Lower lobe of right lung (tissue), 2 donors: ENCODE data around the gene UQCRC1. TPM values are rescaled to one million over a fixed set of nuclear protein-coding genes. Genes with fewer than 3 reads are reported as not detected.

ENCODE experiments used
- ATAC-seq, 2 donors: fragments of 200-7000 bp; cut with Tn5 transposase; one replicate each; pipeline ENCODE4 v1.9.1; 2020 to 2022; ENCODE audit warnings: mild to moderate bottlenecking in 2 of 2, moderate library complexity in 2 of 2
- DNase-seq: peaks from one replicate; pipeline ENCODE4 v3.0.0-alpha.2; 2020
- H3K27ac ChIP-seq: fragments of 200-600 bp; one replicate; pipeline ENCODE4 v1.8.0; 2022
- H3K27me3 ChIP-seq: fragments of 200-600 bp; one replicate; pipeline ENCODE4 v1.8.0; 2022; ENCODE audit warnings: low read depth
- H3K36me3 ChIP-seq: fragments of 200-600 bp; one replicate; pipeline ENCODE4 v1.8.0; 2022; ENCODE audit warnings: mild to moderate bottlenecking
- H3K4me1 ChIP-seq: fragments of 200-600 bp; one replicate; pipeline ENCODE4 v1.8.0; 2022
- H3K4me3 ChIP-seq: fragments of 200-600 bp; one replicate; pipeline ENCODE4 v1.8.0; 2022; ENCODE audit warnings: mild to moderate bottlenecking
- H3K9me3 ChIP-seq: fragments of 200-600 bp; one replicate; pipeline ENCODE4 v1.8.0; 2022
- intact Hi-C: fragments of 100-400 bp; cut with DNase I; formaldehyde crosslinking; loops from one replicate; pipeline ENCODE4 v1.11.0; 2022
- total RNA-seq: library from RNA; stranded (reverse); fragmentation: NEBNext Ultra II Directional; extraction: Animal tissue kit (Norgen Biotek cat#: 25700); gene quantifications from one replicate; pipeline ENCODE4 v1.2.1, GENCODE V29; 2021
- TF ChIP-seq, protein P1 (sequence below): fragments of 200-600 bp; IDR thresholded peaks from one replicate; pipeline ENCODE4 v1.8.0; 2022; ENCODE audit warnings: antibody characterized with exemption, mild to moderate bottlenecking
- donor health status: DM: no; HTN: yes; CAD: no; lungs with severe emphysema.

UQCRC1 gene
- total RNA-seq, 1 donor from 2014 or later = 121 TPM

DNA sequence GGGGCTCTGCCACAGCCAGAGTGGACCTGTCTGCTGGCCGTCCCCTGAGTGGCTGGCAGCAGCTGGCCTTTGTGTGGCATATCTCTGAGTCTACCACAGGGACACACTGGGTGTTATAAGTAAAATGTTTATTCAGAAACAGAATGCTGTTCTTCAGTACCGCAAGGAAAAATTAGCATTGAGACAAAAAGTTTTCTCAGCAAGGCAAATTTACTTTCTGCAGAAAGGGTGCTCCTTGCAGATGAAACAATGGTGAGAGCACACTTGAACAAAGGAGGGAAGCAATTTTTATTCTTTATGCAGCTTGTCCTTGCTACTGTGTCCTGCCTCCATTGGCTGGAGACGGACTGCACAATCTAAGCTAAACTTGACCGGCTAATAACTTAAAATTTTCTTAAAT lies 8.1 kb upstream of the UQCRC1 start:
- intact Hi-C loops = no loop called here
- Histone ChIP-seq H3K27me3 (no peaks in the 10 kb centered on the region), H3K4me1 (no peaks in the 10 kb centered on the region), H3K4me3 (no peak overlapping the region), H3K36me3 (no peaks in the 10 kb centered on the region), H3K9me3 (peaks cover 15% of the 10 kb centered on the region), H3K27ac (no peak overlapping the region)
- DNase-seq = no peak
- ATAC-seq = no peak
- TF ChIP-seq, protein P1, sequence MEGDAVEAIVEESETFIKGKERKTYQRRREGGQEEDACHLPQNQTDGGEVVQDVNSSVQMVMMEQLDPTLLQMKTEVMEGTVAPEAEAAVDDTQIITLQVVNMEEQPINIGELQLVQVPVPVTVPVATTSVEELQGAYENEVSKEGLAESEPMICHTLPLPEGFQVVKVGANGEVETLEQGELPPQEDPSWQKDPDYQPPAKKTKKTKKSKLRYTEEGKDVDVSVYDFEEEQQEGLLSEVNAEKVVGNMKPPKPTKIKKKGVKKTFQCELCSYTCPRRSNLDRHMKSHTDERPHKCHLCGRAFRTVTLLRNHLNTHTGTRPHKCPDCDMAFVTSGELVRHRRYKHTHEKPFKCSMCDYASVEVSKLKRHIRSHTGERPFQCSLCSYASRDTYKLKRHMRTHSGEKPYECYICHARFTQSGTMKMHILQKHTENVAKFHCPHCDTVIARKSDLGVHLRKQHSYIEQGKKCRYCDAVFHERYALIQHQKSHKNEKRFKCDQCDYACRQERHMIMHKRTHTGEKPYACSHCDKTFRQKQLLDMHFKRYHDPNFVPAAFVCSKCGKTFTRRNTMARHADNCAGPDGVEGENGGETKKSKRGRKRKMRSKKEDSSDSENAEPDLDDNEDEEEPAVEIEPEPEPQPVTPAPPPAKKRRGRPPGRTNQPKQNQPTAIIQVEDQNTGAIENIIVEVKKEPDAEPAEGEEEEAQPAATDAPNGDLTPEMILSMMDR = no peak

DNA sequence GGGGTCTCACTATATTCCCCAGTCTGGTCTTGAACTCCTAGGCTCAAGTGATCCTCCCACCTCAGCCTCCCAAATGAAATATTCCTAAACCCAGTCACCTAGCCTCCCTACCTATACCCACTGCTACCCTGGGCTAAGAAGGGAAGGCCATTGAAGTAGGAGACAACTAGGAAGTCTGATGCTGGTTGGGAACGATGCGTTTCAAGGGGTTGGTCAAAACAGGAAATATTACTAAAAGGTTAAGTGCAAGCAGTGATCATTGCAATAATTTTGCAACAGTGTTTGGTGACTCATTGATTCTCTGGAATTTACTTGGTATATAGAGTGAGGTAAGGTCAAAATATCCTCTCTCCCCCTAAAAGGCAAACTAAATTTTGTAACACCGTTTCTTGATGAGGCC lies 4.6 kb upstream of the UQCRC1 start:
- no peak for ATAC-seq
- no peak overlapping the region for H3K27ac ChIP-seq
- intact Hi-C loops = no loop called here
- peaks cover 15% of the 10 kb centered on the region for H3K9me3 ChIP-seq
- peaks cover 7% of the 10 kb centered on the region for H3K4me1 ChIP-seq
- no peaks in the 10 kb centered on the region for H3K36me3 ChIP-seq
- TF ChIP-seq, protein P1 = no peak
- no peak for DNase-seq
- no peak overlapping the region for H3K4me3 ChIP-seq
- no peaks in the 10 kb centered on the region for H3K27me3 ChIP-seq

DNA sequence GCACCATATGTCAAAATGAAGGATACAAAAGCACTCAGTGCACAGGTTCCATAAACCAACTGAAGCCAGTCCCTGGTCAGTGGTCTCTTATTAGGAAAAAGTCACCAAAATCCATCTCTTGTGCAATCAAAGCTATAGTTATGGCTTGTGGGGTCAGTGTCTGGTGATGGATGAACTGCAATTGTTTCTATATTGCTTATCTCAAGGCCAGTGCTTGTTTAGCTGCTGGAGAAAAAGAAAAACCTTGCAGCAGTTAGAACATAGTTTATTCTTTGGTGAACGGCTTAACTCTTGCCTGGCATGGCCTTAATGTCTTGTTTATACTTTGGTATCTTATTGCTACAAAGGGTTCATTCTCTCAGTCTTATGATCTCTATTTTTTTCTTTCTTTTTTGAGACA lies 2.9 kb upstream of the UQCRC1 start:
- H3K4me3 ChIP-seq = no peak overlapping the region
- DNase-seq (no peak), ATAC-seq (no peak)
- peaks cover 9% of the 10 kb centered on the region for H3K36me3 ChIP-seq
- H3K9me3 ChIP-seq = peaks cover 3% of the 10 kb centered on the region
- TF ChIP-seq, protein P1 = no peak
- peaks cover 23% of the 10 kb centered on the region for H3K4me1 ChIP-seq
- intact Hi-C loops = no loop called here
- no peaks in the 10 kb centered on the region for H3K27me3 ChIP-seq
- H3K27ac ChIP-seq = no peak overlapping the region

DNA sequence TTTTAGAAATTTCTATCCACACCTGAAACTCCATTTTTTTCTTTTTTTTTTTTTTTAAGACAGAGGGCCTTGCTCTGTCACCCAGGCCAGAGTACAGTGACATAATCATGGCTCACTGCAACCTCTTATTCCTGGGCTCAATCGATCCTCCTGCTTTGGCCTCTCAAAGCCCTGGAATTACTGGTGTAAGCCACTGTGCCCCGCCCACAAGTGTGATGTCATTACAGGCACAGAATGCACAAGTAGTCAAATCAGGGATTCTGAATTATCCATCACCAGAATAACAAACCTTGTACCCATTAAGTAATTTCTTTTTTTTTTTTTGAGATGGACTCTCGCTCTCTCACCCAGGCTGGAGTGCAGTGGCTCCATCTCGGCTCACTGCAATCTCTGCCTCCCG lies 1.9 kb downstream of the UQCRC1 start:
- no peaks in the 10 kb centered on the region for H3K9me3 ChIP-seq
- intact Hi-C loops = no loop called here
- no peak for DNase-seq
- TF ChIP-seq, protein P1 = no peak
- no peak overlapping the region for H3K4me3 ChIP-seq
- H3K36me3 ChIP-seq = peaks cover 52% of the 10 kb centered on the region
- no peaks in the 10 kb centered on the region for H3K27me3 ChIP-seq
- no peak for ATAC-seq
- peaks cover 23% of the 10 kb centered on the region for H3K4me1 ChIP-seq
- no peak overlapping the region for H3K27ac ChIP-seq

DNA sequence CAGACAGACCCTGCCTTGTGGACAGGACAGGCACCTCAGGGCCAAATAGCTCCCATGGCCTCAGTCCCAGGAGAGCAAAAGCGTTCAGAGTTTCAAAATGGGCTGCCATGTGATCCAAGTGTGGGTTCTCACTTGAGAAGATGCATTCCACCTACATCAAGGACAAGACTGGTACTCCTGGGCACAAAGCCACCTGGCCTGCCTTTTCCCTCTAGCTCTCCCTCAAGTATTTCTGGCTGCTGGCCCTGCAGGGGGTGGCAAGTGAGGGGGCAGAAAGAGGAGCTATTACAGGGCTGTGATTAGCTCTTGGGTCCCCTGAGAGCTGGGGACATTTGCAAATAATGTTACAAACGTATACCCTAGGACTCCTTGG lies 7.8 kb downstream of the UQCRC1 start:
- no peaks in the 10 kb centered on the region for H3K4me1 ChIP-seq
- TF ChIP-seq, protein P1 = no peak
- H3K9me3 ChIP-seq = no peaks in the 10 kb centered on the region
- no peak overlapping the region for H3K27ac ChIP-seq
- peaks cover 92% of the 10 kb centered on the region for H3K36me3 ChIP-seq
- no peak overlapping the region for H3K4me3 ChIP-seq
- DNase-seq (no peak), ATAC-seq (no peak)
- no peaks in the 10 kb centered on the region for H3K27me3 ChIP-seq
- intact Hi-C loops = no loop called here
